Endothelial cell of umbilical vein (primary cell): ENCODE results near the gene PSD4. TPM values are rescaled to one million over a fixed set of nuclear protein-coding genes. Genes with fewer than 3 reads are reported as not detected.

Source experiments
- BruUV-seq: library from RNA; stranded (reverse); fragments of 400-500 nt; replicated peaks from 2 replicates; lab custom pipeline; 2021; lab: Mats Ljungman, UMichigan
- CTCF ChIA-PET: fragments of 300-600, 350-600 bp; sonication (Branson Sonifier 250); formaldehyde crosslinking; loops from one replicate; lab custom pipeline; 2021; ENCODE audit warnings: antibody characterized with exemption, inconsistent platforms; lab: Charles Lee
- POLR2A ChIA-PET: fragments of 300-600, 350-600 bp; sonication (Branson Sonifier 250); formaldehyde crosslinking; loops from one replicate; lab custom pipeline; 2021; ENCODE audit warnings: antibody characterized with exemption, inconsistent platforms; lab: Charles Lee
- DNase-seq: peaks from one replicate; pipeline ENCODE4 v3.0.0-alpha.2; 2011; ENCODE audit warnings: low read depth, low spot score
- FAIRE-seq: peaks from 2 replicates; lab custom pipeline; 2011; peaks lifted over from hg19 to GRCh38; lab: Jason Lieb, UNC
- H2AFZ ChIP-seq: 2 replicates; pipeline ENCODE4 v1.6.0; 2012; ENCODE audit warnings: low read depth, low read length, control low read depth, inconsistent platforms
- H3K27ac ChIP-seq: 2 replicates; pipeline ENCODE4 v1.5.1; 2011; ENCODE audit warnings: low read depth, mild to moderate bottlenecking, control low read depth, low read length, moderate library complexity; ENCODE audit not compliant: insufficient read depth
- H3K27me3 ChIP-seq, 2 experiments: 2 replicates each; pipeline versions ENCODE4 v1.6.0 to v1.6.1; 2011; ENCODE audit warnings: low read length in 2 of 2, mixed read lengths in 1 of 2; ENCODE audit not compliant: control insufficient read depth in 2 of 2, insufficient read depth in 2 of 2
- H3K36me3 ChIP-seq, 2 experiments: 2 replicates in 1 of 2; 3 replicates in 1 of 2; pipeline ENCODE4 v1.5.1; 2011; ENCODE audit warnings: low read length in 2 of 2, mild to moderate bottlenecking in 1 of 2, moderate library complexity in 1 of 2; ENCODE audit not compliant: control insufficient read depth in 2 of 2, insufficient read depth in 2 of 2; ENCODE audit errors: extremely low read depth in 1 of 2
- H3K4me1 ChIP-seq: 3 replicates; pipeline ENCODE4 v1.5.1; 2011; ENCODE audit warnings: mild to moderate bottlenecking, low read length; ENCODE audit not compliant: control insufficient read depth, insufficient read depth; ENCODE audit errors: extremely low read depth
- H3K4me2 ChIP-seq: 2 replicates; pipeline ENCODE4 v1.6.1; 2011; ENCODE audit warnings: low read length, control low read depth, mixed read lengths; ENCODE audit not compliant: insufficient read depth
- H3K4me3 ChIP-seq, 3 experiments: fragments of 200-600 bp in 1 of 3; sonication (generic), shearing (Covaris generic) in 1 of 3; replicated peaks in 1 of 3; 2 replicates each; pipeline ENCODE4 v1.5.1; 2011 to 2016; ENCODE audit warnings: control low read depth in 3 of 3, low read length in 3 of 3, mild to moderate bottlenecking in 2 of 3, inconsistent platforms in 1 of 3, low read depth in 1 of 3, moderate library complexity in 1 of 3; ENCODE audit not compliant: insufficient read depth in 1 of 3
- H3K79me2 ChIP-seq: 2 replicates; pipeline ENCODE4 v1.6.0; 2012; ENCODE audit warnings: low read length, inconsistent platforms; ENCODE audit not compliant: control insufficient read depth, insufficient read depth
- H3K9ac ChIP-seq: replicated peaks from 2 replicates; pipeline ENCODE3; 2011; ENCODE audit warnings: low read length, control low read depth; ENCODE audit not compliant: insufficient read depth; ENCODE audit errors: extremely low read depth
- H3K9me1 ChIP-seq: replicated peaks from 3 replicates; pipeline ENCODE4 v1.6.0; 2011; ENCODE audit warnings: mild to moderate bottlenecking, low read length; ENCODE audit not compliant: control insufficient read depth, insufficient read depth; ENCODE audit errors: extremely low read depth
- H3K9me3 ChIP-seq: replicated peaks from 2 replicates; pipeline ENCODE4 v1.5.1; 2012; ENCODE audit warnings: low read length, inconsistent platforms; ENCODE audit not compliant: control insufficient read depth, insufficient read depth
- H4K20me1 ChIP-seq: replicated peaks from 2 replicates; pipeline ENCODE3; 2011; ENCODE audit warnings: mild to moderate bottlenecking, low read length; ENCODE audit not compliant: control insufficient read depth, insufficient read depth; ENCODE audit errors: extremely low read depth
- CTCF ChIP-seq, 2 donors: IDR thresholded peaks; 1 replicate in 1 of 2; 2 replicates in 1 of 2; pipeline ENCODE4 v1.5.1; 2011; ENCODE audit warnings: low read length in 2 of 2, mild to moderate bottlenecking in 2 of 2, moderate library complexity in 2 of 2, control low read depth in 1 of 2, inconsistent platforms in 1 of 2, low read depth in 1 of 2; ENCODE audit not compliant: insufficient read depth in 1 of 2; ENCODE audit errors: extremely low read depth in 1 of 2
- EZH2 ChIP-seq: IDR thresholded peaks from 2 replicates; pipeline ENCODE4 v1.6.1; 2012; ENCODE audit warnings: borderline replicate concordance, low read depth, mild to moderate bottlenecking, moderate library complexity, low read length, inconsistent platforms; ENCODE audit not compliant: severe bottlenecking
- FOS ChIP-seq: IDR thresholded peaks from 2 replicates; pipeline ENCODE4 v1.6.1; 2011; ENCODE audit warnings: mild to moderate bottlenecking, low read length, moderate library complexity, borderline replicate concordance; ENCODE audit not compliant: insufficient read depth
- GATA2 ChIP-seq: IDR thresholded peaks from 2 replicates; pipeline ENCODE4 v1.7.0; 2011; ENCODE audit warnings: low read depth, mild to moderate bottlenecking, moderate library complexity, mixed read lengths, low read length; ENCODE audit not compliant: insufficient read length, insufficient read depth
- JUN ChIP-seq: IDR thresholded peaks from 2 replicates; pipeline ENCODE4 v1.6.1; 2011; ENCODE audit warnings: borderline replicate concordance, low read depth; ENCODE audit not compliant: insufficient read length, insufficient read depth
- MAX ChIP-seq: IDR thresholded peaks from 2 replicates; pipeline ENCODE4 v1.6.1; 2011; ENCODE audit not compliant: insufficient read depth, insufficient read length
- MYC ChIP-seq: IDR thresholded peaks from one replicate; pipeline ENCODE4 v1.6.1; 2011; ENCODE audit warnings: mild to moderate bottlenecking, low read depth, low read length
- POLR2A ChIP-seq: IDR thresholded peaks from 2 replicates; pipeline ENCODE4 v1.6.1; 2012; ENCODE audit warnings: low read depth, mild to moderate bottlenecking, control low read depth, low read length
- POLR2AphosphoS5 ChIP-seq: IDR thresholded peaks from 2 replicates; pipeline ENCODE4 v1.6.1; 2012; ENCODE audit warnings: low read depth, mild to moderate bottlenecking, control low read depth, low read length, moderate library complexity; ENCODE audit not compliant: insufficient read depth
- dilution Hi-C: fragments of 300-500 bp; cut with MboI; formaldehyde crosslinking; loops from one replicate; pipeline ENCODE4 v1.15.0; 2019; ENCODE audit warnings: low sequenced_read_pairs; ENCODE audit not compliant: extremely low pct_ligation_motif_present
- intact Hi-C: fragments of 100-400 bp; cut with micrococcal nuclease; formaldehyde crosslinking; loops from one replicate; pipeline ENCODE4 v1.10.0; 2022
- polyA plus RNA-seq, 4 experiments: library from polyadenylated mRNA; depleted of rRNA in 3 of 4; stranded (reverse) in 3 of 4; unstranded in 1 of 4; fragments of >200 nt; gene quantifications; 2 replicates each; pipeline versions ENCODE4 v1.2.1 to v1.2.3, GENCODE V29; 2011 to 2012; ENCODE audit warnings: missing spikeins in 1 of 4
- total RNA-seq: library from RNA; stranded (reverse); gene quantifications from 2 replicates; pipeline ENCODE4 v1.2.3, GENCODE V29; 2021

The PSD4 gene
- total and polyA plus RNA-seq, 2 donors (not counting 3 experiments of a cell fraction or from before 2014, with no cell fraction given), result 0.01 to 0.24 TPM

GRCh38 chr2:113127646-113128570 is 45.9 kb upstream of the PSD4 start:
- ChIA-PET POLR2A (no interaction called here), CTCF (interaction anchor here (1.1 to 2.8 kb wide), 2 partner anchors 9 to 10 kb away, joined by 4 to 23 read pairs; no protein-coding TSS in a partner anchor)
- FAIRE-seq, result no peak
- Histone ChIP-seq H3K4me2 (no peak overlapping the region), H3K36me3 (no peaks in the 10 kb centered on the region), H4K20me1 (no peaks in the 10 kb centered on the region), H3K4me1 (peaks cover 11% of the 10 kb centered on the region), H3K9me1 (no peaks in the 10 kb centered on the region), H3K9ac (no peak overlapping the region), H3K9me3 (no peaks in the 10 kb centered on the region), H3K27me3 (peaks cover 0 to 2% of the 10 kb centered on the region in 2 experiments), H3K4me3 (no peak overlapping the region), H3K79me2 (no peaks in the 10 kb centered on the region), H3K27ac (no peak overlapping the region), H2AFZ (no peak overlapping the region)
- no peak for DNase-seq
- dilution Hi-C loops, result no loop called here
- TF ChIP-seq FOS (no peak), POLR2A (no peak), JUN (no peak), MAX (no peak), EZH2 (no peak), GATA2 (no peak), CTCF (IDR thresholded peaks at IDR 0.05; ENCODE audit: extremely low read depth in 1 of 2, insufficient read depth in 1 of 2, low read depth in 1 of 2, low read length in 2 of 2) (no peak), MYC (no peak), POLR2AphosphoS5 (no peak)
- intact Hi-C loops, result no loop called here
- BruUV-seq, result no TSS peak
